Liver (tissue), 9 donors: ENCODE results near the gene TBC1D7. TPM values are rescaled to one million over a fixed set of nuclear protein-coding genes. Genes with fewer than 3 reads are reported as not detected.

ENCODE experiments used
- DNase-seq: peaks from one replicate; pipeline ENCODE4 v3.0.0-alpha.2; 2017; ENCODE audit warnings: low spot score
- H3K27ac ChIP-seq, 2 donors: one replicate each; pipeline ENCODE4 v1.7.0; 2013; ENCODE audit warnings: inconsistent platforms in 2 of 2, low read length in 2 of 2, control low read depth in 1 of 2, low read depth in 1 of 2, mild to moderate bottlenecking in 1 of 2
- H3K27me3 ChIP-seq, 4 donors: one replicate each; pipeline versions ENCODE4 v1.6.1 to v1.7.0; 2013; ENCODE audit warnings: low read length in 3 of 4, inconsistent platforms in 1 of 4, mild to moderate bottlenecking in 1 of 4, moderate library complexity in 1 of 4; ENCODE audit not compliant: control insufficient read depth in 4 of 4, insufficient read depth in 4 of 4
- H3K36me3 ChIP-seq, 4 donors: one replicate each; pipeline versions ENCODE4 v1.6.1 to v1.7.0; 2013; ENCODE audit warnings: low read length in 3 of 4, mild to moderate bottlenecking in 3 of 4, low read depth in 1 of 4, moderate library complexity in 1 of 4; ENCODE audit not compliant: control insufficient read depth in 4 of 4, insufficient read depth in 3 of 4
- H3K4me1 ChIP-seq, 4 donors: one replicate each; pipeline versions ENCODE4 v1.6.1 to v1.7.0; 2013; ENCODE audit warnings: low read length in 3 of 4, mild to moderate bottlenecking in 3 of 4, moderate library complexity in 1 of 4; ENCODE audit not compliant: control insufficient read depth in 4 of 4, insufficient read depth in 4 of 4
- H3K4me3 ChIP-seq, 3 donors: one replicate each; pipeline versions ENCODE4 v1.6.1 to v1.7.0; 2013; ENCODE audit warnings: low read length in 3 of 3, control low read depth in 1 of 3, low read depth in 1 of 3, mild to moderate bottlenecking in 1 of 3
- H3K9ac ChIP-seq, 2 donors: one replicate each; pipeline ENCODE4 v1.7.0; 2013; ENCODE audit warnings: low read length in 2 of 2, mild to moderate bottlenecking in 2 of 2, moderate library complexity in 2 of 2, control low read depth in 1 of 2, low read depth in 1 of 2
- H3K9me3 ChIP-seq, 4 donors: one replicate each; pipeline versions ENCODE4 v1.6.1 to v1.7.0; 2013; ENCODE audit warnings: low read length in 3 of 4; ENCODE audit not compliant: control insufficient read depth in 4 of 4
- EGR1 ChIP-seq, 2 donors: IDR thresholded peaks; 2 replicates each; pipeline ENCODE4 v1.6.1; 2016 to 2018; ENCODE audit warnings: antibody characterized with exemption in 2 of 2, low read depth in 2 of 2
- FOXA1 ChIP-seq: IDR thresholded peaks from 2 replicates; pipeline ENCODE4 v1.6.1; 2016; ENCODE audit warnings: antibody characterized with exemption
- FOXA2 ChIP-seq: IDR thresholded peaks from 2 replicates; pipeline ENCODE4 v1.6.1; 2016; ENCODE audit warnings: antibody characterized with exemption
- GABPA ChIP-seq, 2 donors: IDR thresholded peaks in 1 of 2; conservative IDR thresholded peaks in 1 of 2; 2 replicates each; pipeline ENCODE4 v1.6.1; 2016; ENCODE audit warnings: antibody characterized with exemption in 2 of 2, mild to moderate bottlenecking in 1 of 2, moderate library complexity in 1 of 2
- HNF4A ChIP-seq, 2 donors: conservative IDR thresholded peaks; 2 replicates each; pipeline ENCODE4 v1.6.1; 2016; ENCODE audit warnings: antibody characterized with exemption in 2 of 2, mild to moderate bottlenecking in 2 of 2
- HNF4G ChIP-seq: IDR thresholded peaks from 2 replicates; pipeline ENCODE4 v1.6.1; 2016; ENCODE audit warnings: antibody characterized with exemption
- JUND ChIP-seq, 2 donors: IDR thresholded peaks; 2 replicates each; pipeline ENCODE4 v1.6.1; 2016; ENCODE audit warnings: antibody characterized with exemption in 2 of 2
- MAX ChIP-seq: IDR thresholded peaks from 2 replicates; pipeline ENCODE4 v1.6.1; 2016; ENCODE audit warnings: antibody characterized with exemption
- NR2F2 ChIP-seq: IDR thresholded peaks from 2 replicates; pipeline ENCODE4 v1.6.1; 2016; ENCODE audit warnings: antibody characterized with exemption
- RAD21 ChIP-seq, 2 donors: IDR thresholded peaks; 2 replicates each; pipeline ENCODE4 v1.6.1; 2016; ENCODE audit warnings: antibody characterized with exemption in 2 of 2, mild to moderate bottlenecking in 2 of 2
- RXRA ChIP-seq, 2 donors: IDR thresholded peaks; 2 replicates each; pipeline ENCODE4 v1.6.1; 2017 to 2018; ENCODE audit warnings: antibody characterized with exemption in 2 of 2, mild to moderate bottlenecking in 1 of 2
- SP1 ChIP-seq: IDR thresholded peaks from 2 replicates; pipeline ENCODE4 v1.6.1; 2018; ENCODE audit warnings: antibody characterized with exemption, mild to moderate bottlenecking
- TAF1 ChIP-seq: conservative IDR thresholded peaks from 2 replicates; pipeline ENCODE4 v1.6.1; 2016; ENCODE audit warnings: antibody characterized with exemption, mild to moderate bottlenecking
- YY1 ChIP-seq: IDR thresholded peaks from 2 replicates; pipeline ENCODE4 v1.6.1; 2016; ENCODE audit warnings: antibody characterized with exemption, mild to moderate bottlenecking
- ZBTB33 ChIP-seq: IDR thresholded peaks from 2 replicates; pipeline ENCODE4 v1.6.1; 2016; ENCODE audit warnings: antibody characterized with exemption
- WGBS: extraction: QIAGEN DNeasy Blood & Tissue Kit; methylation state at CpG from one replicate; pipeline ENCODE4 v1.1.7; 2013; 5-methylcytosine and 5-hydroxymethylcytosine counted together
- polyA plus RNA-seq, 2 donors: library from polyadenylated mRNA; stranded (reverse) in 1 of 2; unstranded in 1 of 2; fragments of 200-250 nt in 1 of 2; fragments of >200 nt in 1 of 2; fragmentation: Nextera tagmentation in 1 of 2; extraction: Ambion mirVana in 1 of 2; gene quantifications; one replicate each; pipeline versions ENCODE4 v1.2.1 to v1.2.3, GENCODE V29; 2013 to 2015
- total RNA-seq, 2 donors: library from RNA; depleted of rRNA; stranded (reverse); fragments of >200 nt; gene quantifications; one replicate each; pipeline ENCODE4 v1.2.3, GENCODE V29; 2014
- TF ChIP-seq, protein P1 (sequence below): IDR thresholded peaks from 2 replicates; pipeline ENCODE4 v1.6.1; 2016; ENCODE audit warnings: antibody characterized with exemption, mild to moderate bottlenecking
- TF ChIP-seq, protein P2 (sequence below): IDR thresholded peaks from 2 replicates; pipeline ENCODE4 v1.6.1; 2016; ENCODE audit warnings: antibody characterized with exemption
- donor health status: healthy.
- donor health status: healthy.
- donor health status: healthy.
- donor health status: healthy.
- donor health status: healthy.

Gene TBC1D7
- total and polyA plus RNA-seq, 4 donors, result 9.6 to 18.8 (median 10.6) TPM

- TF ChIP-seq GABPA (IDR thresholded peaks at IDR 0.05 in 1 of 2, conservative IDR thresholded peaks at IDR 0.05 in 1 of 2) (no peak), JUND (IDR thresholded peaks at IDR 0.05) (no peak), MAX (no peak), EGR1 (IDR thresholded peaks at IDR 0.05; ENCODE audit: low read depth in 2 of 2) (no peak)
- TF ChIP-seq, protein P1, sequence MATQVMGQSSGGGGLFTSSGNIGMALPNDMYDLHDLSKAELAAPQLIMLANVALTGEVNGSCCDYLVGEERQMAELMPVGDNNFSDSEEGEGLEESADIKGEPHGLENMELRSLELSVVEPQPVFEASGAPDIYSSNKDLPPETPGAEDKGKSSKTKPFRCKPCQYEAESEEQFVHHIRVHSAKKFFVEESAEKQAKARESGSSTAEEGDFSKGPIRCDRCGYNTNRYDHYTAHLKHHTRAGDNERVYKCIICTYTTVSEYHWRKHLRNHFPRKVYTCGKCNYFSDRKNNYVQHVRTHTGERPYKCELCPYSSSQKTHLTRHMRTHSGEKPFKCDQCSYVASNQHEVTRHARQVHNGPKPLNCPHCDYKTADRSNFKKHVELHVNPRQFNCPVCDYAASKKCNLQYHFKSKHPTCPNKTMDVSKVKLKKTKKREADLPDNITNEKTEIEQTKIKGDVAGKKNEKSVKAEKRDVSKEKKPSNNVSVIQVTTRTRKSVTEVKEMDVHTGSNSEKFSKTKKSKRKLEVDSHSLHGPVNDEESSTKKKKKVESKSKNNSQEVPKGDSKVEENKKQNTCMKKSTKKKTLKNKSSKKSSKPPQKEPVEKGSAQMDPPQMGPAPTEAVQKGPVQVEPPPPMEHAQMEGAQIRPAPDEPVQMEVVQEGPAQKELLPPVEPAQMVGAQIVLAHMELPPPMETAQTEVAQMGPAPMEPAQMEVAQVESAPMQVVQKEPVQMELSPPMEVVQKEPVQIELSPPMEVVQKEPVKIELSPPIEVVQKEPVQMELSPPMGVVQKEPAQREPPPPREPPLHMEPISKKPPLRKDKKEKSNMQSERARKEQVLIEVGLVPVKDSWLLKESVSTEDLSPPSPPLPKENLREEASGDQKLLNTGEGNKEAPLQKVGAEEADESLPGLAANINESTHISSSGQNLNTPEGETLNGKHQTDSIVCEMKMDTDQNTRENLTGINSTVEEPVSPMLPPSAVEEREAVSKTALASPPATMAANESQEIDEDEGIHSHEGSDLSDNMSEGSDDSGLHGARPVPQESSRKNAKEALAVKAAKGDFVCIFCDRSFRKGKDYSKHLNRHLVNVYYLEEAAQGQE, result no peak
- Histone ChIP-seq H3K4me3 (no peak overlapping the region), H3K27me3 (no peaks in the 10 kb centered on the region), H3K27ac (no peak overlapping the region), H3K36me3 (peaks cover 0 to 33% (median 14%) of the 10 kb centered on the region in 4 donors), H3K4me1 (peaks cover 0 to 4% (median 0%) of the 10 kb centered on the region in 4 donors), H3K9me3 (no peaks in the 10 kb centered on the region), H3K9ac (no peak overlapping the region)
- WGBS, result 87% methylated on average over 4 of the region's 4 CpGs
- no peak for DNase-seq
Measured at GRCh38 chr6:13305288-13305687, 23.0 kb downstream of the TBC1D7 start.

DNA sequence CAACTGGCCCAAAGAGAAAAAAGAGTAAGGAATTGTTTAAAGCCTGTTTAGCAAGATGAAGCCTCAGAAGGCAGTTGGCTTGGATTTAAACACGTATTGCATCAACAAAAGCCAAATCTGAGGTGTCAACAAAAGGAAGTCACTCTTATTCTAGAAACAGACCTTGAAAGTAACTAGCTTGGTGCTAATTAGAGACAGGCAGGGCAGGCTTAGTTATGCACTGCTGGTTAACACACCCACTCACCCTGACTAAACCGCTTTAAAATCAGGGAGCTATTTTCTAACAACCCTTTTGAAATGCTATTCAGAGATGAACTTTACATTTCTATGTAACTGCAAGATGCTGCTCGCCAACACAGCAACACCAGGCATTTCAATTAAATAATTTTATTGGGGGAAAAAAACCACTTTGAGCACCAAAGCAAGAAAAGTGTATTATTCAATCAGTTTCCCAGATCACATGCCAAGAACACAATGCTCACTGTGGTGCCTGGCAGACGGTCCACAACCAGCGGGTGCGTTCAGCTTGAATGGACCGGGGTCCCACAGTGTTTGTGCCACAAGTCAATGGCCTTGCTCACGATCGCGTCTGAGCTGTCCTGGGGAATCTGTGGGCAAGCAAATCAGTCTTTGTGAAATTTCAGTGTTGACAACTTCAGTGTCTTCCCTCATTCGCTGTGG, 23.6 kb downstream of the TBC1D7 start:
- Histone ChIP-seq H3K4me3 (no peak overlapping the region), H3K27me3 (no peaks in the 10 kb centered on the region), H3K4me1 (peaks cover 0 to 1% (median 0%) of the 10 kb centered on the region in 4 donors), H3K36me3 (peaks cover 0 to 33% (median 18%) of the 10 kb centered on the region in 4 donors), H3K9me3 (no peaks in the 10 kb centered on the region), H3K9ac (no peak overlapping the region), H3K27ac (no peak overlapping the region)
- no peak for DNase-seq
- TF ChIP-seq GABPA (IDR thresholded peaks at IDR 0.05 in 1 of 2, conservative IDR thresholded peaks at IDR 0.05 in 1 of 2), result no peak
- no peak for TF ChIP-seq TAF1
- TF ChIP-seq FOXA2, result no peak
- TF ChIP-seq NR2F2, result no peak
- TF ChIP-seq SP1, result no peak
- no peak for TF ChIP-seq JUND (IDR thresholded peaks at IDR 0.05)
- TF ChIP-seq RXRA (IDR thresholded peaks at IDR 0.05), result no peak
- TF ChIP-seq FOXA1, result no peak
- no peak for TF ChIP-seq HNF4A (conservative IDR thresholded peaks at IDR 0.05)
- no peak for TF ChIP-seq HNF4G
- TF ChIP-seq, protein P2, sequence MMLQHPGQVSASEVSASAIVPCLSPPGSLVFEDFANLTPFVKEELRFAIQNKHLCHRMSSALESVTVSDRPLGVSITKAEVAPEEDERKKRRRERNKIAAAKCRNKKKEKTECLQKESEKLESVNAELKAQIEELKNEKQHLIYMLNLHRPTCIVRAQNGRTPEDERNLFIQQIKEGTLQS, result no peak
- no peak for TF ChIP-seq RAD21 (IDR thresholded peaks at IDR 0.05)
- TF ChIP-seq ZBTB33, result no peak
- TF ChIP-seq, protein P1, result no peak
- no peak for TF ChIP-seq MAX
- TF ChIP-seq YY1, result no peak
- TF ChIP-seq EGR1 (IDR thresholded peaks at IDR 0.05; ENCODE audit: low read depth in 2 of 2), result no peak
- WGBS, result 95% methylated on average over 11 of the region's 11 CpGs
